Activated CD4-positive, alpha-beta memory T cell treated with anti-CD3 and anti-CD28 coated beads, Interleukin-2, amount 10 ng/mL, durations not matched to agents 7 days and 5 days (primary cell): ENCODE data around the gene IFT22. TPM values are rescaled to one million over a fixed set of nuclear protein-coding genes. Genes with fewer than 3 reads are reported as not detected.
"Not testable (repeated sequence)": the region's sequence is repeated elsewhere in the genome, so short reads cannot be mapped to it uniquely, and the experiment has no call there.

Source experiments
- CTCF ChIA-PET: fragments of 350-600 bp; sonication (Branson Sonifier 250); formaldehyde crosslinking; loops from one replicate; lab custom pipeline; 2021; ENCODE audit warnings: antibody characterized with exemption, inconsistent platforms; lab: Charles Lee
- POLR2A ChIA-PET: fragments of 350-600 bp; sonication (Branson Sonifier 250); formaldehyde crosslinking; loops from one replicate; lab custom pipeline; 2021; ENCODE audit warnings: antibody characterized with exemption; lab: Charles Lee
- DNase-seq: peaks from one replicate; pipeline ENCODE4 v3.0.0-alpha.2; 2020
- H3K27ac Mint-ChIP-seq: one replicate; pipeline ENCODE4 v1.8.0; 2021; ENCODE audit warnings: mild to moderate bottlenecking, mixed read lengths
- H3K27me3 Mint-ChIP-seq: one replicate; pipeline ENCODE4 v1.8.0; 2021; ENCODE audit warnings: mixed read lengths
- H3K36me3 Mint-ChIP-seq: one replicate; pipeline ENCODE4 v1.8.0; 2021; ENCODE audit warnings: low read depth, mixed read lengths
- H3K4me1 Mint-ChIP-seq: one replicate; pipeline ENCODE4 v1.8.0; 2021; ENCODE audit warnings: mixed read lengths
- H3K4me3 Mint-ChIP-seq: one replicate; pipeline ENCODE4 v1.8.0; 2021; ENCODE audit warnings: mild to moderate bottlenecking, mixed read lengths
- H3K9me3 Mint-ChIP-seq: one replicate; pipeline ENCODE4 v1.8.0; 2021; ENCODE audit warnings: mixed read lengths
- total RNA-seq, 2 experiments: library from RNA; stranded (reverse); gene quantifications; one replicate each; pipeline ENCODE4 v1.2.3, GENCODE V29; 2021

Gene IFT22
- total RNA-seq, 2 experiments from 2014 or later, result 5.5 to 6.6 TPM

GRCh38 chr7:101348456-101349067 lies 26.9 kb upstream of the IFT22 start:
- not testable (repeated sequence) for H3K9me3 Mint-ChIP-seq

GRCh38 chr7:101347477-101347876 lies 25.9 kb upstream of the IFT22 start:
- no peaks in the 10 kb centered on the region for H3K9me3 Mint-ChIP-seq
- peaks cover 12% of the 10 kb centered on the region for H3K4me1 Mint-ChIP-seq
- DNase-seq, result no peak
- H3K27ac Mint-ChIP-seq, result no peak overlapping the region
- no peak overlapping the region for H3K4me3 Mint-ChIP-seq
- H3K36me3 Mint-ChIP-seq, result no peaks in the 10 kb centered on the region
- no peaks in the 10 kb centered on the region for H3K27me3 Mint-ChIP-seq
- CTCF ChIA-PET, result no interaction called here
- POLR2A ChIA-PET, result no interaction called here

More at GRCh38 chr7:101348456-101349067, 26.9 kb upstream of the IFT22 start:
- H3K27ac Mint-ChIP-seq, H3K4me3 Mint-ChIP-seq, H3K36me3 Mint-ChIP-seq, DNase-seq, POLR2A ChIA-PET, CTCF ChIA-PET, H3K27me3 Mint-ChIP-seq: not testable (repeated sequence)
- H3K4me1 Mint-ChIP-seq, result peaks cover 19% of the 10 kb centered on the region

- CTCF ChIA-PET, result no interaction called here
- Mint-ChIP-seq H3K36me3 (no peaks in the 10 kb centered on the region), H3K27ac (no peak overlapping the region), H3K27me3 (peaks cover 9% of the 10 kb centered on the region), H3K9me3 (no peaks in the 10 kb centered on the region), H3K4me3 (no peak overlapping the region), H3K4me1 (no peaks in the 10 kb centered on the region)
- POLR2A ChIA-PET, result no interaction called here
- no peak for DNase-seq
Measured at GRCh38 chr7:101342892-101343291, 21.3 kb upstream of the IFT22 start.

GRCh38 chr7:101340379-101340778 lies 18.8 kb upstream of the IFT22 start:
- CTCF ChIA-PET, result no interaction called here
- Mint-ChIP-seq H3K27me3 (peaks cover 10% of the 10 kb centered on the region), H3K36me3 (no peaks in the 10 kb centered on the region), H3K4me1 (no peaks in the 10 kb centered on the region), H3K9me3 (no peaks in the 10 kb centered on the region), H3K4me3 (no peak overlapping the region), H3K27ac (no peak overlapping the region)
- POLR2A ChIA-PET, result no interaction called here
- DNase-seq, result no peak

GRCh38 chr7:101333912-101334311 lies 12.3 kb upstream of the IFT22 start:
- ChIA-PET POLR2A (no interaction called here), CTCF (interaction anchor here (0.6 to 0.8 kb wide), 2 partner anchors 31 to 112 kb away, joined by 3 read pairs; no protein-coding TSS in a partner anchor)
- H3K36me3 Mint-ChIP-seq, result no peaks in the 10 kb centered on the region
- no peak overlapping the region for H3K4me3 Mint-ChIP-seq
- no peak for DNase-seq
- H3K27me3 Mint-ChIP-seq, result peaks cover 3% of the 10 kb centered on the region
- H3K27ac Mint-ChIP-seq, result no peak overlapping the region
- H3K4me1 Mint-ChIP-seq, result no peaks in the 10 kb centered on the region
- no peaks in the 10 kb centered on the region for H3K9me3 Mint-ChIP-seq

GRCh38 chr7:101332026-101332425 lies 10.4 kb upstream of the IFT22 start:
- ChIA-PET POLR2A (no interaction called here), CTCF (interaction anchor here (1.5 kb wide), 1 partner anchor 32 kb away, joined by 3 read pairs; no protein-coding TSS in a partner anchor)
- Mint-ChIP-seq H3K27ac (no peak overlapping the region), H3K27me3 (peaks cover 4% of the 10 kb centered on the region), H3K9me3 (no peaks in the 10 kb centered on the region), H3K4me1 (no peaks in the 10 kb centered on the region), H3K36me3 (no peaks in the 10 kb centered on the region), H3K4me3 (no peak overlapping the region)
- DNase-seq, result no peak

- Mint-ChIP-seq H3K4me3 (no peak overlapping the region), H3K4me1 (no peaks in the 10 kb centered on the region), H3K27ac (no peak overlapping the region), H3K9me3 (no peaks in the 10 kb centered on the region), H3K36me3 (no peaks in the 10 kb centered on the region), H3K27me3 (peaks cover 4% of the 10 kb centered on the region)
- no peak for DNase-seq
- ChIA-PET POLR2A (no interaction called here), CTCF (no interaction called here)
Measured at GRCh38 chr7:101330011-101330484, 8.4 kb upstream of the IFT22 start.

GRCh38 chr7:101328159-101328558 lies 6.5 kb upstream of the IFT22 start:
- H3K27me3 Mint-ChIP-seq, result peaks cover 4% of the 10 kb centered on the region
- H3K36me3 Mint-ChIP-seq, result no peaks in the 10 kb centered on the region
- H3K27ac Mint-ChIP-seq, result no peak overlapping the region
- CTCF ChIA-PET, result no interaction called here
- DNase-seq, result no peak
- POLR2A ChIA-PET, result no interaction called here
- H3K9me3 Mint-ChIP-seq, result no peaks in the 10 kb centered on the region
- H3K4me1 Mint-ChIP-seq, result no peaks in the 10 kb centered on the region
- no peak overlapping the region for H3K4me3 Mint-ChIP-seq

GRCh38 chr7:101319401-101319800 lies 2.2 kb downstream of the IFT22 start:
- POLR2A ChIA-PET, result no interaction called here
- peaks cover 17% of the 10 kb centered on the region for H3K4me1 Mint-ChIP-seq
- H3K4me3 Mint-ChIP-seq, result no peak overlapping the region
- no peaks in the 10 kb centered on the region for H3K27me3 Mint-ChIP-seq
- no peak for DNase-seq
- CTCF ChIA-PET, result interaction anchor here (0.6 to 1.1 kb wide), 2 partner anchors 10 to 1148 kb away, joined by 3 read pairs; no protein-coding TSS in a partner anchor
- peaks cover 2% of the 10 kb centered on the region for H3K36me3 Mint-ChIP-seq
- no peaks in the 10 kb centered on the region for H3K9me3 Mint-ChIP-seq
- H3K27ac Mint-ChIP-seq, result no peak overlapping the region

- DNase-seq, result peak; percentile 59
- Mint-ChIP-seq H3K27me3 (no peaks in the 10 kb centered on the region), H3K27ac (no peak overlapping the region), H3K9me3 (peaks cover 6% of the 10 kb centered on the region), H3K4me1 (peaks cover under 1% of the 10 kb centered on the region), H3K4me3 (no peak overlapping the region), H3K36me3 (peaks cover 12% of the 10 kb centered on the region)
- ChIA-PET CTCF (interaction anchor here (0.6 to 1.9 kb wide), 15 partner anchors 11 to 191 kb away, joined by 3 to 9 read pairs (median 4); no protein-coding TSS in a partner anchor), POLR2A (no interaction called here)
Measured at GRCh38 chr7:101315336-101315735, 6.3 kb downstream of the IFT22 start.

- Mint-ChIP-seq H3K9me3 (peaks cover 9% of the 10 kb centered on the region), H3K4me1 (peaks cover 8% of the 10 kb centered on the region), H3K4me3 (peak overlapping the region; percentile 77), H3K36me3 (peaks cover 20% of the 10 kb centered on the region), H3K27me3 (peaks cover 19% of the 10 kb centered on the region), H3K27ac (no peak overlapping the region)
- POLR2A ChIA-PET, result no interaction called here
- CTCF ChIA-PET, result no interaction called here
- DNase-seq, result peak; percentile 40
Measured at GRCh38 chr7:101308245-101309085, 13.1 kb downstream of the IFT22 start.

GRCh38 chr7:101306307-101306706 lies 15.3 kb downstream of the IFT22 start:
- ChIA-PET POLR2A (no interaction called here), CTCF (no interaction called here)
- H3K27ac Mint-ChIP-seq, result no peak overlapping the region
- H3K27me3 Mint-ChIP-seq, result peaks cover 31% of the 10 kb centered on the region
- no peak overlapping the region for H3K4me3 Mint-ChIP-seq
- H3K9me3 Mint-ChIP-seq, result peaks cover 9% of the 10 kb centered on the region
- H3K36me3 Mint-ChIP-seq, result peaks cover 18% of the 10 kb centered on the region
- H3K4me1 Mint-ChIP-seq, result peaks cover 8% of the 10 kb centered on the region
- DNase-seq, result no peak

GRCh38 chr7:101303102-101303701 lies 18.4 kb downstream of the IFT22 start:
- no peak for DNase-seq
- Mint-ChIP-seq H3K4me3 (no peak overlapping the region), H3K27ac (no peak overlapping the region), H3K27me3 (peaks cover 54% of the 10 kb centered on the region), H3K4me1 (peaks cover 6% of the 10 kb centered on the region), H3K36me3 (peaks cover 16% of the 10 kb centered on the region), H3K9me3 (peaks cover 9% of the 10 kb centered on the region)
- ChIA-PET POLR2A (no interaction called here), CTCF (no interaction called here)
